Neutrophil (primary cell): ENCODE data around the gene PROSER3.

ENCODE experiments used
- H3K27ac ChIP-seq: fragments of 200-600 bp; sonication (generic); 2 replicates; pipeline ENCODE4 v1.5.1; 2016; ENCODE audit warnings: mild to moderate bottlenecking, moderate library complexity
- H3K27me3 ChIP-seq: fragments of 200-600 bp; sonication (generic); 2 replicates; pipeline ENCODE4 v1.6.0; 2016; ENCODE audit warnings: mild to moderate bottlenecking
- H3K36me3 ChIP-seq: fragments of 200-600 bp; sonication (generic); 2 replicates; pipeline ENCODE4 v1.5.1; 2017
- H3K4me1 ChIP-seq, 2 experiments: fragments of 200-600 bp in 1 of 2; sonication (generic) in 1 of 2; 1 replicate in 1 of 2; 2 replicates in 1 of 2; pipeline versions ENCODE4 v1.5.1 to v1.6.1; 2013 to 2016; ENCODE audit warnings: low read depth in 1 of 2, low read length in 1 of 2, mild to moderate bottlenecking in 1 of 2, moderate library complexity in 1 of 2; ENCODE audit not compliant: control insufficient read depth in 1 of 2, insufficient read depth in 1 of 2
- H3K4me3 ChIP-seq, 2 experiments: fragments of 200-600 bp in 1 of 2; sonication (generic) in 1 of 2; 1 replicate in 1 of 2; 2 replicates in 1 of 2; pipeline ENCODE4 v1.5.1; 2013 to 2016; ENCODE audit warnings: low read depth in 1 of 2, low read length in 1 of 2, mild to moderate bottlenecking in 1 of 2, moderate library complexity in 1 of 2
- H3K9me3 ChIP-seq: fragments of 200-600 bp; sonication (generic); 2 replicates; pipeline ENCODE4 v1.5.1; 2016
- TF ChIP-seq, protein P1 (sequence below): fragments of 200-600 bp; sonication (generic); IDR thresholded peaks from 2 replicates; pipeline ENCODE4 v1.5.1; 2016; ENCODE audit warnings: antibody characterized with exemption

PROSER3 gene

DNA sequence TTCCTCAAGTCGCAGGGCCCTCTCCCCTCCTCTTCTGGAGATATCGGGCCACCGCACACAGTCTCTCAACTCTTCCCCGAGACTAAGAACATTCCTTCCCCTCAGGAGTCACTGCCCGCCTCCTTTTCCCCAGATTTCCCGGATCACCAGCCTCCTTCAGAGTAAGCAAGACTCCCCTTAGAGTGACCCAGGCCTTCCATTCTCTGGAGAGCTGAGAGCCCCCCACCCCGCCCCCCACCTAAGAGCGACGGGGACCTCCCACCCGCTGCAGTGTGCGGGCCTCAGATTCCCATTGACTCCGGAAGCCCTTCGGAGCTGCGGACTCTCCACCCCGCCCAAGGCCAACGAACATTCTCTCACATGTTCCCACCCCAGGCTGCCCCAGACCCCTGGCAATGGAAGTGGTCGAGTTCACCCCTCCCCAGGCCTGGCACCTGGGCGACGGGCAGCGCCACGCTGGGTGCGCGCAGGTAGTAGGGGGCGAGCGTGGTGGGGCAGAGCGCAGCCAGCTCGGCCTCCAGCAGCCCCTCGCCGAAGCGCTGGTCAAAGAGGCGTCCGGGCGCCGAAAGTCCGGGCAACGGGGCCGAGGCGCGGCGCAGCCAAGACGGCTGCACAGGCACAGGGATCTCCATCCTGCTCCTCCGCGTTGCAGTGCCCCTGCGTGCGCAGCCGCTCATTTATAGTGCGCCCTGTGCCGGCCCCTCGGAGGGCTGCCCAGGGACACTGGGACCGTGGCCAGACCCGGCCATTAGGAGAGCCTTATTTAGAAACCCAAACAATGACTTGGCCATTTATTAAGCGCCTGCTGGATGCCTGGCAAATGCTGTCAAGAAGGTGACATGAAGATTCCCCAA is 1.4 kb upstream of the PROSER3 start, which contains the start of gene HSPB6:
HSPB6 (minus strand) TSS at position 653 of the 854 bp plus-strand sequence; CDS start at position 632, 21 bp downstream.
- Histone ChIP-seq H3K36me3 (peaks cover 48% of the 10 kb centered on the region), H3K9me3 (no peaks in the 10 kb centered on the region), H3K27me3 (peaks cover 33% of the 10 kb centered on the region), H3K27ac (peak within 1 kb of the TSS; percentile 85), H3K4me3 (peak within 1 kb of the TSS; percentile 78 to 87), H3K4me1 (peaks cover 33 to 36% of the 10 kb centered on the region in 2 experiments)
- TF ChIP-seq, protein P1, sequence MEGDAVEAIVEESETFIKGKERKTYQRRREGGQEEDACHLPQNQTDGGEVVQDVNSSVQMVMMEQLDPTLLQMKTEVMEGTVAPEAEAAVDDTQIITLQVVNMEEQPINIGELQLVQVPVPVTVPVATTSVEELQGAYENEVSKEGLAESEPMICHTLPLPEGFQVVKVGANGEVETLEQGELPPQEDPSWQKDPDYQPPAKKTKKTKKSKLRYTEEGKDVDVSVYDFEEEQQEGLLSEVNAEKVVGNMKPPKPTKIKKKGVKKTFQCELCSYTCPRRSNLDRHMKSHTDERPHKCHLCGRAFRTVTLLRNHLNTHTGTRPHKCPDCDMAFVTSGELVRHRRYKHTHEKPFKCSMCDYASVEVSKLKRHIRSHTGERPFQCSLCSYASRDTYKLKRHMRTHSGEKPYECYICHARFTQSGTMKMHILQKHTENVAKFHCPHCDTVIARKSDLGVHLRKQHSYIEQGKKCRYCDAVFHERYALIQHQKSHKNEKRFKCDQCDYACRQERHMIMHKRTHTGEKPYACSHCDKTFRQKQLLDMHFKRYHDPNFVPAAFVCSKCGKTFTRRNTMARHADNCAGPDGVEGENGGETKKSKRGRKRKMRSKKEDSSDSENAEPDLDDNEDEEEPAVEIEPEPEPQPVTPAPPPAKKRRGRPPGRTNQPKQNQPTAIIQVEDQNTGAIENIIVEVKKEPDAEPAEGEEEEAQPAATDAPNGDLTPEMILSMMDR = no peak

DNA sequence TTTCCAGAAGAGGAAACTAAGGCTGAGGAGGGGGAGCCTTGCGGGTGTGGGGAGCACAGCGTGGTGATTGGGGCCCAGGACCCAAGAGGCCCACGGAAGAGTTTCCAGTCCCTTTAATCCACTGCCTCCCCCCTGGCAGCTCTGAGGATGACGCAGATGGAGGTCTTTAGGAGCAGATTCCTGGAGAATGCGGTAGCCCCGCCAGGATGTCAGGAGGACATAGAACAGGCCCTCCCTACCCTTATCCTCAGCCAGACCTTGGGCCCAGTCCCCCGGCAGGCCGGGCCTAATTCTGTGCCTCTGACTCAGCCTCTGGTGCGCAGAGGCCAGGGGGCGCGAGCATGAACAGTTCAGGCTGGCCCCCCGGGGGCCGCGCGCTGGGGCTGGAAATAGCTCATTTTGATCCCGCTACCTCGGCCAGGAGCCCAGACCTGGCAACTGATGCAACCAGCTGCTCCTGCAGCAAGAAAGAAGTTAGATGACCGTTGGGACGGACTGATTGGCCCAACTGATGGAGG is 686 bp upstream of the PROSER3 start:
- Histone ChIP-seq H3K4me3 (peak overlapping the region; percentile 78 to 87), H3K4me1 (peaks cover 33 to 36% of the 10 kb centered on the region in 2 experiments), H3K27ac (peak overlapping the region; percentile 85), H3K36me3 (peaks cover 49% of the 10 kb centered on the region), H3K9me3 (no peaks in the 10 kb centered on the region), H3K27me3 (peaks cover 33% of the 10 kb centered on the region)
- TF ChIP-seq, protein P1 = no peak

DNA sequence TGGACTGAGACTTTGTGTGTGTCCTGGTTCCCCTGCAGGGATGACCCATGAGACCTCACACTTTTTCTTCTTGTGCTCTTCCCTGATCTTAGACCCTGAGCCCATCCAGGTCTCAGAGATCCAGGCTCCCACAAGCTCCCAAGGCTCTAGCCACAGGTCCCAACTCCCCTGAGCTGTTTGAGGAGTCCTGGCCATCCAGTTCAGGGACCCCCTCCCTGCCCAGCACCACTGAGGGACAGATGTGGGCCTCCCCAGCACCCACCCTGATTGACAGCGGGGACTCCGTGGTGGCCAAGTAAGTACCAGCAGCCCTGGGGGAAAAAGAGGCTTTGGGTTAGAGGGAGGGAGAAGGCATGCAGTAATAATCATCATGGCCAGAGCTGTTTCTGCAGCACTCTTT is 1.7 kb downstream of the PROSER3 start:
- H3K27ac ChIP-seq = no peak overlapping the region
- TF ChIP-seq, protein P1 = no peak
- H3K4me3 ChIP-seq = no peak overlapping the region
- no peaks in the 10 kb centered on the region for H3K9me3 ChIP-seq
- peaks cover 29% of the 10 kb centered on the region for H3K27me3 ChIP-seq
- H3K4me1 ChIP-seq = peaks cover 33 to 36% of the 10 kb centered on the region in 2 experiments
- H3K36me3 ChIP-seq = peaks cover 34% of the 10 kb centered on the region

DNA sequence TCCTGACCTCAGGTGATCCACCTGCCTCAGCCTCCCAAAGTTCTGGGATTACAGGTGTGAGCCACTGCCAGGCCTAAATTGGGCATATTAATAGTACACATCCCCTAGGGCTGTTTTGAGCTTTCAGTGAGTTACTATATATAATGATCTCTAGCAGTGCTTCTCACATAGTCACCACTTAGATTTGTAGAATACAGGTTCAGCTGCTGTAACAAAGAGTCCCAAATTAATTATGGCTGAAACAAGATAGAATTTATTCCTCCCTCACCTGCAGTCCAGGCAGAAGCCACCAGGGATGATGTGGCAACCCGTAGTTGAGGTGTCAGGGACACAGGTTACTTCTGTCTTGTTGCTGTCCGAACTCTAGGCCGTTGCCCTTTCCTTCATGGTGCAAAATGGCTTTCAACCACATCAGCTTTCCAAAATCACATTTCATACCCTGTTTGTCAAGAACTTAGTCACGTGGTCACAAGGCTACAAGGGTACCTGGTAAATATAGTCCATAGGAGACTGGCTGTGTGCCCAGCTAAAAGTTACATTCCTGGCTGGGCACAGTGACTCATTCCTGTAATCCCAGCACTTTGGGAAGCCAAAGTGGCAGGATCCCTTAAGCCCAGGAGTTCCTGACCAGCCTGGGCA is 2.9 kb downstream of the PROSER3 start:
- peaks cover 24% of the 10 kb centered on the region in 2 experiments for H3K4me1 ChIP-seq
- TF ChIP-seq, protein P1 = no peak
- H3K27me3 ChIP-seq = peaks cover 17% of the 10 kb centered on the region
- peaks cover 34% of the 10 kb centered on the region for H3K36me3 ChIP-seq
- H3K27ac ChIP-seq = no peak overlapping the region
- H3K9me3 ChIP-seq = no peaks in the 10 kb centered on the region
- H3K4me3 ChIP-seq = no peak overlapping the region

DNA sequence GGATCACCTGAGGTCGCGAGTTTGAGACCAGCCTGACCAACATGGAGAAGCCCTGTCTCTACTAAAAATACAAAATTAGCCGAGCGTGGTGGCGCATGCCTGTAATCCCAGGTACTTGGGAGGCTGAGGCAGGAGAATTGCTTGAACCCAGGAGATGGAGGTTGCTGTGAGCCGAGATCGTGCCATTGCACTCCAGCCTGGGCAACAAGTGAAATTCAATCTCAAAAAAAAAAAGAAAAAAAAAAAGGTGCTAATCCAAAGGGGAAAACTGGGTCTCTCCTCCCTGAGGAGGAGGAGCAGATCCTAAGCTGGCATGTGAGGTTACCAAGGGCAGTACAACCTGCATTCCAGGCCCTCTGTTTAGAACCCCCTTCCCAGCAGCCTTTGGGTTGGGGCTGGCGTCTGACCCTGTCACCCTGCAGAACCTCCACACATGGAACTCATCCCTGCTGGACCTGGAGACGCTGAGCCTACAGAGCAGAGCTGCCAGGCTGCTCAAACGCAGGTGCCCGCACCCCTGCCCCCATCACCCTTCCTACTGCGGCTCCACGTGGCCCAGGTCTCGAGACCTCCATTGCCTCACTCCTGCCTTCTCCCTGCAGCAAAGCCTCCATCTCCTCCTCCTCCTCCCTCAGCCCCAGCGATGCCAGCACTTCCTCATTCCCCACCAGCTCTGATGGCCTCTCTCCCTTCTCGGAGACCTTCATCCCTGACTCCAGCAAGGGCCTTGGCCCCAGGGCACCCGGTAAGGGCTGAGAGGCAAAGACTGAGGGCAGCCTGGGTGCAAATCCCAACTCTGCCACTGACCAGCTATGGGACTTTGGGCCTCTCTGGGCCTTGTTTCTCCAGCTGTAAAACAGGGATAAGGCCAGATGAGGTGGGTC is 6.7 kb downstream of the PROSER3 start:
- no peaks in the 10 kb centered on the region for H3K9me3 ChIP-seq
- no peak overlapping the region for H3K4me3 ChIP-seq
- no peak overlapping the region for H3K27ac ChIP-seq
- no peaks in the 10 kb centered on the region for H3K4me1 ChIP-seq
- TF ChIP-seq, protein P1 = no peak
- H3K27me3 ChIP-seq = no peaks in the 10 kb centered on the region
- peaks cover 59% of the 10 kb centered on the region for H3K36me3 ChIP-seq
